ENCODE data around the gene SRCIN1.

Gene SRCIN1

DNA sequence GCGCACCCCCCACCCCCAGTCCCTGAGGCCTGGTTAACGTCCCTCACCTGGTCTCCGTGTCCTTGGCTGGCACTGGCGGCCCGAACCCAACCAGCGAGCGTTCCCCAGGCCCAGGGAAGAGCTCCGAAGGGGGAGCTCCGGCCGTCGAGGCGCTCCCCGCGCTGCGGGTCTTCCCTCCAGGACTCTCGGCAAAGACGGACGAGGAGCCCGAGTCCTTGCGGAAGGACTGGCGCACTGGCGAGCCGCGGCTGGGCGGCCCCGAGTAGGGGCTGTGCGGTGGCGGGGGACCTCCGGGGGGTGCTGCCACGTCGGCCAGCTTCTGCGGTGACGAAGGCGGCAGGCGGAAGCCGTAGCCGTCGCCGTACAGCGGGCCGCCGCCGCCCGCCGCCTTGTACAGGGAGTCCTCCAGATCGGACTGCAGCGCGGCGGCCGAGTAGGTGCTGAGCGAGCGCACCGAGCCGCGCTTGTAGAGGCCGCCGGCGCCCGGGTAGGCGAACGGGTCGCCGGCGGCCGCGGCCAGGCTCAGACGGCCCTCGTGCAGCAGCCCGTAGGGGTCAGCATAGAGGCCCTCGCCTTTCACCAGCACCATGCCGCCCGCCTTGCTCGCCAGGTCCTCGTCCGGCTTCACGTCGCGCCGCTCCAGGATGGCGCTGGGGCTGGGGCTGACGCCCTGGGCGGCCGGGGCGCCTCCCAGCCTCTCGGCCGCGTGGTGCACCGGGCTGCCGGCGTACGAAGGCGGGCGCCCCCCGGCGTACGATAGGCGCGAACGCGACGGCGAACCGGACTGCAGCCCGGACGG is 44.1 kb downstream of the SRCIN1 start:
- DNase-seq: no peak

DNA sequence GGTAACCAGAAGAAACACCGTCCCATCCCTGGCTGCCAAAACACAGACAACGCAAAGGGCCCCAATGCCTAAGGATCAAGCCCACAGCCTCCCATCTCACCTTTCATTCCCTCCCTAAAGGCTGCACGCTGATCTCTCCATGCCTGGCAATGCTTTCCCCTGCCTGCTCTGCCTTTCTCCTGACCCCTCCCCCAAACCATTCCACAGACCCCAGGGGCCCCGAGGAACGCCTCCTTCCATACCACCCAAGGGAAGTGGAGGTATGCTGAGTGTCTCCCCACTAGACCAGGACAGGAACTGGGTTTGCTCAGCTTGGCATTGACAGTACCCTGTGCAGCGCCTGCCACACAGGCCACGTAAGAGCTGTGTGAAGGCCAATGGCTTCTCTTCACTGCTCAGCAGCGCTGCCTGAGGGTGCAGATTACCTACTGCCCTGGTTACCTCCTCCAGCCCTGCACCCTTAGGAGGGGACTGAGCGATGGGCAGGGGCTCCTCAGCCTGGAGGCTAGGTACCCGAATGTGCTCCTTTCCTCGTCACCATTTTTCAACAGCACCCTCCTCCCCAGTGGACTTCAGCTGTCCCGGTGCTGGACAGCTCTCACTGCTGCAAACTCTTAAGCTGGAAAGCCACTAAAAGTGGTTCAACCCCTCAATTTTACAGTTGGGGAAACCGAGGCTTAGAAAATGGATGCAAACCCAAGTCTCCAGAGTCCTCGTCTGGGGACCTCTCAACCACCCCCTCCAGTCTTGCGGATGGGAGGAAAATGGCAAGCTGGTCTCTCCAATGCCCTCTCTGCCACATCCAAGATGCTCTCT is 45.0 kb downstream of the SRCIN1 start:
- no peak for DNase-seq

DNA sequence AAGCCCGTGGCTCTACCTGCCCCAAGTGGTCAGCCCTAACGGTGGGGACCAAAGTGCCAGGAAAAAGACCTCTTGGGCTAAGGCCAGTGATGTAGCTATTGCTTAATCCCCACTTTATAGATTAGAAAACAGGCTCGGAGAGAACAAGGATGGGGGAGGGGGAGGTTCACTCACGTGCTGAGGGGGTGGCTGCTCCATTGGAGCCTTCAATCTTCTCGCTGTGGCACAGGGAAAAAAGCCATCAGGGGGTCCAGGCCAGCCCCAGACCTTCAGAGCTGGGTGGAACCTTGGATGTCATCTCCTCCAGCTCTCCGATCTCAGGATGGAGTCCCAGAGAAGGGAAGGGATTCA is 45.9 kb downstream of the SRCIN1 start:
- DNase-seq: no peak

DNA sequence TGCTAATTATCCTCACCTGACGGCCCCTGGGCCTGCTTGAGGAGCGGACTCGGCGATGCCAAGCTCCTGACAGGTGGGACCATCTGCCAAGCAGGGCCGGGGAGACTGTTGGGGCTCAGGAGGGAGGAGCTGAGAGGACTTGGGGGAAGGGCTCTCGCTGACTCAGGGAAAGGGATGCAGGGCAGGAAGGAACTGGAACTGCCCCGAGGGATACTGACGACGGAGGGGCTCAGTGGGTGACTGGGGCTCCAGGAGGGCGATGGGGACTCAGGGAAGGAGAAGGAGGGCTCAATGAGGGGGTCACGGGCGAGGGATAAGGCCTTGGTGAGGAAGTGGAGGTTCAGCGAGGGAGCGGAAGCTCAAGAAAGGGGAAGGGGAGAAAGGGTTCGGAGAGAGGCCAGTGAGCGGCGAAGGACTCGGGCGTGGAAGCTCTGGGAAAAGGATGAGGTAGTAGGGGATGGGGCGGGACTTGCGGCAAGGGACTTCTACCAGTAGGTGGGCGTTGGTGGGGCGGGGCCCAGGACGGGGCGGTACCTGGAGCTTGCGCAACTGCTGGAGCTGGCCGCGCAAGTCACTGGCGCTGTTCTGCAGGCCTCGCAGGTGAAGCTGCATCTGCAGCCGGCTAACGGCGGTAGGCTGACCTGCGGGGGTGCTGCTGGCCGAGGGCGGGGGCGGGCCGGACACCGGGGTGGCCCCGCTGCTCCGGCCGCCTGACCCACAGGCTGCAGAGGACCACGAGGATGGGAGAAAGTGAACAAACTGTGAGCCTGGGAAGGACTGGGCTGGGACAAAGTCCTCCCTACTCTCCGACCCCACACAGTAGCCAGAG is 46.5 kb downstream of the SRCIN1 start:
- DNase-seq: peak; percentile 85

DNA sequence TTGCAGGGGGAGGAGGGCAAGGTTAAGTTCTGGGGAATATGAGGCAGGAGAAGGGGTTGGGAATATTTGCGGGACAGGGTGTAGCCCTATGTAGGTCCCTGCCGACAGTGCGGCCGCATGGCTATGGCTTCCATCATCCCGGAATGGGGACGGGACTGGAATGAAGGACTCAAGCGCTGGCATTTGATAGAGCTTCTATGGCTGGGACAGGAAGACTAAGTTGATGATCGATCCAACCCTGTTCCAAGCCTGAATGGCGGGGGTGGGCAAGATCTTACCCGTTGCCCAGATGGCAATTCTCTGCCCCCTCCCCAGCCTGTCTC is 47.1 kb downstream of the SRCIN1 start:
- no peak for DNase-seq

DNA sequence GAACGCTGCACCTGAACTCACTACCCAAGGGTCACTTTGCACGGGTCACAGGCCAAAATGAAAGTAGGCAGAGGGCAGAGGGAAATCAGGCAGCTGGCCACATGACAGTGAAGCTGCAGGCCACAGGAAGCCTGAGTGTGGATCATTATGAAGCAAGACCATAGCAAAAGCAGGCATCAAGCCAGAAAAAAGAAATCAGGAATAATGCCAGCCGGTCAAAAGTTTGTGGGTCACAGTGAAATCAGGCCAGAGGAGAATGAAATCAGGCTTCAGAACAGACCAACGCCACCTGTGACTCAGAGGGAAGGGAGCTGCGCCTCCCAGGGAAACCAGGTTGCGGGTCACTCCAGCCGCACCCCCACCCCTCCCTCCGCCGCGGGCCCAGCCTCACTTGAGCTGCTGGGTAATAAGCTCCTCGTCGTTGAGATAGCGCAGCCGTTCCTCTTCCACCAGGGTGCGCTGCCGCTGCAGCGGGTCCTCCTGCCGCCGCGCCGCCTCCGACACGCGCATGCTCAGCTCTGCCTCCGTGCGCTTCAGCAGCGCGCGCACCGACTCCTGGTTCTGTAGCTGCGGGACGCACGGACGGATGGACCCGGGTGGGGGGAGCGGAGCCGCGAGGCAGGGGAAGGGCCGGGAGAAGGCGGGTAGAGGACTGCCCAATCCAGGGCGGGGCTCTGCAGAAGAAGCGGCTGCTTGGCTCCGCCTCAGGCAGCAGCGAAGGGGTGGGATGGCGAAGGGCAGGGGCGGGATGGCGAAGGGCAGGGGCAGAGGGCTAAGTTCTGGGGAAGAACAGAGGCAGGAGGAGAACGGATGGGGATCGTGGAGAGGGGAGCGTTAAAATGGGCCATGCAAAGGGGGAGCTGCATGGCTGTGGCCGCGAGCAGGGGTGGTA is 47.7 kb downstream of the SRCIN1 start:
- peak; percentile 94 for DNase-seq

DNA sequence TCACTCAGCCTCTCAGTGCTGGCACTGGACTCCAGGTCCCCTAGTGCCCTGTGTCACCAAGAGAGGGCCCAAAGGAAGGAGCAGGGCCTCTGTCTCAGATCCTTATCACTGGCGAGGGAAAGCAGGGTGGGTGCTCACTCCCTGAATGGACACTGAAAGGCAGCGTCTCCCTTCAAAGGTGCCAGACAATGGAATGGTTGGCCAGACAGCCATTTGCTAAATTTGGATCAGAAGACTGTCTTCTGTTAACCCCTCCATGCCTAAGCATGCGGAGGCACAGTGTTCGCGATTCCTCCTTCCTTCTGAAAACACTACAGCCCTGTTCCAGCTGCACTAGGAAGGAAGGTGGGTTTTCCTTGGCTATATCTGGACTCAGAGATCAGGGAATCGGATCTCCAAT is 48.4 kb downstream of the SRCIN1 start:
- DNase-seq: no peak

DNA sequence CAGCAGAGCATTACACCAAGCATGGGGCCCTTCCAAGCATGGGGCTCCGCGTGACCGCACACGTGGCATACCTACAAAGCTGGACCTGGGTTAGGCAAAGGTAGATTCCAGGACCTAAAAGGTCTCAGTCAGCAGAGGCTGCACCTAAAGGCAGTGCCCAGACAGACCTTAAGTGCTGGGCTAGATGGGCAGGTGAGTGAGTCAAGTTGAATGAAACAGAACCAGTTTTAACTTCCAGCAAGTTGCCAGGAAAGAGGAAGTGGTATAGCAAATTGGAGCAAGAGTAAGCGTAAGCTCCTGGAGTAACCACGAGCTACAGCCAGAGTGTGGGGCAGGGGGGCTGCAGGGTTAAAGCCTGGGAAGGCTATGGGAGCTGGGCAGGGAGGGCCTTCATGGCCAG is 49.5 kb downstream of the SRCIN1 start:
- no peak for DNase-seq

DNA sequence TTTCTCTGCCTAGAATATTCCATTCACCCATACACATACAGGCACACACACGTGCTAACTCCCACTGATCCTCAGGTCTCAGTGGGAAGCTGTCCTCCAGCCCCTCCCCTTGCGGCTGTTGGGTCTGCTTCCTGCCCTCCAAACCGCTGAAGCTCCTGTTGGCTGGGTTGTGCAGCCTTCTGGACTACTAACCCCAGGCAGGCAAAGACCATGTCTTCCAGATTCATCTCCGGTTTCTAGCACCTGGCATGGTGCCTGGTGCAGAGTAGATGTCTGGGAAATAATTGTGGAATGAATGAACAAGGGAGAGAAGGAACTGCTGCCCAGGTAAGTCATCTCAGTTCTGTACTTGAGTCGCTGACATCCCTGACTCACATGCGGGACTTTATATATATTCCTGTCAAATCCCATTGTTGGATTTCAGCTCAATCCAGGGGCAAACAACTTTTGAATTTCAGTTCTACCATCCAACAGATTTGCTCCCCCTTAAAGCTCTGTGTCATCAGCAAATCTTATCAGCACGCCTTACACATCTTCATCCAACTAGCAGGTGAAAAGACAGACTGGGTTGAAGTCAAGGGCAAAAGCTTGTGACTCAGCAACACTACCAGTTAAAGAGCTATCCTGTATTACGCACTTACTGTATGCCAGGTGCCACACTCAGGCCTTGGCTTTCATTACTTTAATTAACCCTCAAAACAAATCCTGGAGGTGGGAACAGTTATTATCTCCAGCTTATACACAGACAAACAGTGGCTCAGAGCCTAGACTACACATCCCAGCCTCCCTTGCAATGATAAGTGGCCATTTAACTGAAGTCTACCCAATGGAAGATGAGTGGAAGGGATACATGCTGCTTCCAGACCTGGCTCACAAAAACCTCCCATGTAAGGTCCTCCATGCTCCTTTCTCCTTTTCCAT is 51.1 kb downstream of the SRCIN1 start:
- DNase-seq: no peak

DNA sequence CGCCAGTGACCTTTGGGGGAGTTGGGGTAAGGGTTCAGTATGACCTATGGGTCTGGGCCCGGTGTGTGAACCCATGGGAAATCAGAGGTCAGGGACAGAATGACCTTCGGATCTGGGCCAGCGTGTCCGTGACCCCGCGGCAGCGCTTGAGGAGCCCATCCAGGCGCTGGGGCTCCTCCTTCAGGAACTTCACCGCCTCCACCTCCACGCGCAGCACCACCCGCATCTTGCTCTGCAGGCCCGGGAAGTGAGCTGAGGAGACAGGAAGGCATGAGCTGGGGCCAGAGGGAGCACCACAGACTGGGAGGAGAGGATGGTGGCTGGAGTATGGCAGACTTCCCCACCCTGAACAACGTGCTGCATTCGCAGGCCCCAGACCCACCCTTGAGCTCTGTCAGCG is 53.4 kb downstream of the SRCIN1 start:
- DNase-seq: no peak

DNA sequence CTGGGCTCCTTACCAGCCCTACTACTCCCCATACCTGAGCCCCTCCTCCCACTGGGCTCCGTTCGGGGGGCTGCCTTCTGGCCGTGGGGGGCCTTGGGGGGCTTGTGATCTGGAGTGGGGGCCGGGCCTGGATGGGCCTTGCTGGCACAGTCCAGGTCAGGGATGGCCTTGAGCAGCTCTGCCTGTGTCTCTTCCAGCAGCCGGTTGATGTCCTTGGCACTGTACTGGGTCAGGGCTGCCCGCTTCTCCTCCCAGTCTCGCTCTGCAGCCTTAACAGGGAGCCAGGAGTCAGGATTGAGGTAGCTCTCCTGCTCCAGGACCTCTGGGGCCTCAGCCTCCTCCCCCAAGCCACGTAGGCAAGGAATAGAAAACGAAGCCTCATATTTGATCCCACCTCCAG is 54.6 kb downstream of the SRCIN1 start:
- no peak for DNase-seq

DNA sequence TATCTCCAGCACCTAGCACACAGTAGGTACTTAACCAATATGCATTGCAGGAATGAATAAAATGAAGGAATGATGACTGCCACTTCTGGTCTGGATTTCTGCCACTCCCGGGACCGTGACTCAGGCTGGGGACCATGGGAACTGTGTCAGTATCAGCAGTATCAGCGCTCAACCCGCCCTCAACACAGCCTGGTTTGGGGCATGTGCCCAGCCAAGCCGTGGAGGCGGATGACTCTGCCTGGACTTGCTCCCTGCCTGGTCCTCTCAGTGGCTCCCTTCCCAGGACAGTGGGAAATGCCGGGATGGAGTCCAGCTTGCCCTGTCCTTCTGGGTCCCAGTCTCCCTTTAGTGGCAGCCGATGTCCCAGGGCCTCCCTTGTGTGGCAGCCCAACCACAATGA is 55.1 kb downstream of the SRCIN1 start:
- no peak for DNase-seq

DNA sequence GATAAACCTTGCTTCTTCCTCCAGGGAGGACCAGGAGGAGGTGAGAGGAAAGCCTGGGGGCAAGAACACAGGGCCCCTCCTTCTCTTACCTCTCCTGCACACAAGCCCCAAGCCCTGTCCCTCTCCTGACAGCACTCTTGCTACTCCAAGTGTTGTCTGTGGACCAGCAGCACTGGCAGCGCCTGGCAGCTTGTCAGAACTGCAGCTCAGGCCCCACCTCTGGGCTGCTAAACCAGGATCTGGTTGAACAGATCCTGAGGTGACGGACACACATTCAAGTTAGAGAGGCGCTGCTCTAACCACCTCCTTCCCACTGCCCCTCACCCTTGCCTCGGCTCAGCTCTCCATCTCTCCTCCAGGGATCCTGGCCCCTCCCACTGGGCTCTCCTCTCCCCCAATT is 56.5 kb downstream of the SRCIN1 start:
- DNase-seq: no peak

DNA sequence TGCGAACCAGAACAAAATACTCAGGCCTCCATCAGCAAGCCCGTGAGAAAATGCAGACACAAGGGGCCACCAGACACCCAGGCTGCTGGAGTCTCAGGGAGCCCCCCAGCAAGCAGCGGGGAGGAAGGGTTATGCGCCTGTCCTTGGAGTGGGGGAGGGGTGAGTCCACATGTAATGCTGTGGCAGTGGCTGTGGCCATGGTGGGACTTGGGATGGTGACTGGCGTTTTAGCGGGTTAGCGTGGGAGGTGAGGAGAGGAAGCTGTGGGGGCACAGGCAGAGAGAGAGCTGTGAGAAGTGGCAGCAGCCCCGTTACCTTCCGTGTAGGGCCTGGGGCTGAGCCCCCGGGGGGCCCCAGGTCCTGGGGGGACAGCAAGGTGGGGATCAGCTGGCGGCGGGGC is 58.3 kb downstream of the SRCIN1 start:
- DNase-seq: no peak

DNA sequence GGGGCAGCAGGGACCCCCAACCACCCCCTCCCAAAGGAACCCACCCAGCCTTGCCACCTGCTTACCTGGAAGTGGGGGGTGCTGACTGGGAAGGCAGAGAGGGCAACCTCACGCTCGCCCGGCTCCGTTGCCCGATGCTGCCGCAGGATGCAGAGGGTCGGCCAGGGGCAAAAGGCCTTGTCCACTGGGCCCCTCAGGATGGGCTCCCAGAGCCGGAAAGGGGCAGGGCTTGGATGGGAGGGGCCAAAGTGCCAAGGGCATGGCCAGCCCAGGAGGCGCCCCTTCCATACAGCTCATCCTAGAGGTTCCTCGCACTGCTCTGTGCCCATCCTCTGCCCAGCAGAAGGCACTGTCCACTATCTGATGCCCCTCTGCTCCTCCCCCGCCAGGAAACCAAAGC is 59.4 kb downstream of the SRCIN1 start:
- DNase-seq: no peak

DNA sequence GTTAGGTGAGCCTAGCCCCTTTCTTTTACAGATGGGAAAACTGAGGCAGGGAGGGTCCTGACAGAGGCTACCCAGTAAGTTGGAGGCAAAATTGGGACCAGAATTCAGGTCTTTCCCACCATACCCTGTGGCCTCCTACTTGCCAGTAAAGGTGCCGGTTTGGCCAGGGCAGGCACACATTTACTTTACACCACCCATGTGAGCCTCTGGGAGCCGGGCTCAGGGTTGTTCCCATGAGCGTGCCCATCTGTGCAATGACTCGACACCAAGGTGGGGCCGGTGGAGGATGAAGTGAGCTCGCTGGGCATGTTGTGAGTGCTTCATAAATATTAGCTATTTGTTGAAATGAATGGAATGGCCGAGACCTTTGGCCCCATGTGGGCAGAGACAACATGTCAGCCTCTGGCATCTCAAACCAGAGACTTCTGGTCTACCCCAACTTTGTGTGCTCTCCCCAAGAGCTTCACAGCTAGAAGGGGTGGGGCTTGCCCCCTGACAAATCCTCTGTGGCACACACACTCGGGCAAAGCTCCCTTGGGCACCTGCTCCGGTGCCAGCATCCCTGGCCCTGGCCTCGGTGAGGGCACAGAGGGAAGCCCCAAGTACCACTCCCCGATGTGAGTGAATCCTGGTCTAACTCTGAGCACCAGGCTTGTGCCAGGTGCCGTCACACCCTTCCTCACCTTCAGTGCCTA is 60.1 kb downstream of the SRCIN1 start:
- DNase-seq: no peak

DNA sequence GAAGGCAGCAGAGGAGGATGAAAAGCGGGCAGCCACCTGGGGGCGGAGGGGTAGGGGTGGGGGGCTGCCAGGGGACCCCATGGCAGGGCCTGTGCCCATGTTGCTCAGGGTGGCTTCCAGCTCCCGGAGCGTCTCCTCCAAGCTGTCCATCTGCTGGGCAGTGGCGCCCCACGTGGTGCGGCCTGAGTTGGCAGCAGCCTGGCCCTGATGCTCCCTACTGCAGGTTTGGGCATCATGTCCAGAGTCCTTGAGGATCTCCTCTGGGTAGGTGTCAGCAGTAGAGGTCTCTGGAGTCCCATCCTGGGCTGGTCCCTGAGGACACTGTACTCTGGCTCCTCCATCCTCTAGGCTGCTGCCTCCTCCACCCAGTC is 60.9 kb downstream of the SRCIN1 start:
- DNase-seq: no peak

DNA sequence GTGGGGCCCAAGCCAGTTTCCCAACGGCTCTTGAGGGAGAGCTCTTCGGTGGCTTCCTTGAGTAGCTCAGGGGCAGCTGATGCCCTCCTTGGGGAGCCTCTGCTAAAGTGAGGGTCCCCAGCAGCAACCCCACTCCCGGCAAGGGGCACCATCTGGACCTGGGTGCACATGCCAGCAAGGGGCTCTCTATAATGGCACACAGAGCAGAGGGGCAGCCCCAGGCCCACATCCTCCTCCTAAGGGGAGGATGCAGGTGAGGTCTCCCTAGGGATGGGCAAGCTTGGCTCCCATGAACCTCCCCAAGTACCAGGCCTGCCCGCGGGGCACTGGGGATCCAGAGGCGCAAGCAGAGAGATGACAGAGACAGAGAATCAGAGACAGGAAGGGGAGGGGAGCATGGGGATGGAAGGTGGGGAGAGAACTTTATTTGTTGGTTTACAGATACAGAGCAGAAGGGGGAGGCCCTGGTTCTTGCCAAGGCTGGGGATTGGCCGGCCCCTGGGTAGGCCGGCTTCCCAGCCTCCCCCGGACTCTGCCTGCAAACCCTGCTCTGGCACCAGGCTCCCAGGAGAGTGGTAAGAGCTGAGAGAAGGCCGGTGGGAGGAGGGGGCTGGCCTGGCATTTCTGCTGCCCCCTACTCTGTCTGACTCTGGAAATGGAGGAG is 61.4 kb downstream of the SRCIN1 start:
- no peak for DNase-seq

DNA sequence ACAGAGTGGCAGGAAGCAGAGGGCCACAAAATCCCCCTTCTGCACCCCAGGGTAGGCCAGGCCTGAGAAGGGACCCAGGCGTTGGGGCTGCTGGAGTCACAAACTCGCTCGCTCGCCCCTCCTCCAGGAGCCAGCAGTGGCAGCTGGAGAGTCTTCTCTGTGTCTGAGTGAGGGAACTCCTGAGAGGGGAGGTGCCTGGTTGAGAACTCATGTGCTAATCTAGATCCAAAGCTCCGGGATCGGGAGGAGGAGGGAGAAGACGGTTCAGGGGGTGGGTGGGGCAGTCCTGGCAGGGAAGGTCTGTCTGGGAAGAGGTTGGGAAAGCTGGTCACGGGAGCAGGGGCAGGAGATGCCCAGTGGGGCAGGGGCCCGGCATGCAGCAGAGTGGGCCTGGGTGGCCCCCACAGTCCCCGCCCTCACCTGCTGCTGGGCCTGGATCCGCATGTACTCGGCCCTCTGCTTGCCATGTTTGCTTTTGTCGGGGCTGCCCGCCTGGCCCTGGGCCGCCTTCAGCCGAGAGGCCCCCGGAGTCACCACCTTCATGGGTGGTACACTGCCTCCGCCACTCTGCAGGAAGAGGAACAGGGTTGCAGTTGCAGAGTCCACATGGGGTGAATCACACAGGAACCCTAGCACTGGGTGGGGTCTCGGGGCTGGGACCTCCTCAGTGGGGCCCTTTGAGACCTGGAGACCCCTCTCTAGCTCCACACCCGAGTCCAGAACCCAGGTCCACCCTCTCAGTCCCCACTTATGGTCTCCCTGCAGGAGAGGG is 62.2 kb downstream of the SRCIN1 start:
- no peak for DNase-seq

DNA sequence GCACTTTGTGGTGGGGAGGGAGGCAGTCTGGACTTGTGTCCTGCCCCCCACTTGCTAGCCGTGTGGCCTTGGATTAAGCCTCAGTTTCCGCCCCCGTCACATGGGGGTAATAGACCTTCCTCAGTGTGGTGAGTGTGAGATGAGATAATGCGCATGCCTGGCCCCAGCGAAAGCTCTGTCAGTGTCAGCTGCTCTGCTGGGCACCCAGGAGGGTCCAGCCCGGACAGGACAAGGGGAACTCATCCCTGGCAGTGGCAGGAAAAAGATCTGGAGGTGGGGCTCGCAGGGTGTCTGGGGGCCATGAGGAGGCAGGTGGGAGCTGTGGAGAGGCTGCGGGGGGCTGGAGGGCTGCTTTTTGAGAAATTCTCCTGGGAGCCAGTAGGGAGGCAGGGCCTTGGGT is 63.5 kb downstream of the SRCIN1 start:
- no peak for DNase-seq
